Hematopoietic multipotent progenitor cell treated with erythropoietin and hydrocortisone succinate and interleukin-3 and kit ligand, for 15 days (in vitro differentiated cells): ENCODE results near the gene PPFIA1.
"Not testable (repeated sequence)": the region's sequence is repeated elsewhere in the genome, so short reads cannot be mapped to it uniquely, and the experiment has no call there.

ENCODE experiments used
- DNase-seq: peaks from one replicate; pipeline ENCODE4 v3.0.0-alpha.2; 2015; ENCODE audit warnings: low spot score

PPFIA1 gene

GRCh38 chr11:70359451-70360205 lies 89.1 kb downstream of the PPFIA1 start:
- no peak for DNase-seq

GRCh38 chr11:70360211-70360610 lies 89.7 kb downstream of the PPFIA1 start:
- no peak for DNase-seq

GRCh38 chr11:70364178-70364577 lies 93.7 kb downstream of the PPFIA1 start:
- DNase-seq: no peak

GRCh38 chr11:70364745-70365543 lies 94.5 kb downstream of the PPFIA1 start:
- DNase-seq: no peak

GRCh38 chr11:70365544-70365927 lies 95.0 kb downstream of the PPFIA1 start:
- DNase-seq: no peak

- DNase-seq: no peak
These were observed 96.6 kb downstream of the PPFIA1 start for GRCh38 chr11:70367071-70367470.

- DNase-seq: no peak
These were observed 98.5 kb downstream of the PPFIA1 start for GRCh38 chr11:70368961-70369360.

- DNase-seq: peak; percentile 12
These were observed 100.8 kb downstream of the PPFIA1 start for GRCh38 chr11:70371241-70371640.

GRCh38 chr11:70372076-70372475 lies 101.6 kb downstream of the PPFIA1 start:
- no peak for DNase-seq

- DNase-seq: no peak
These were observed 106.1 kb downstream of the PPFIA1 start for GRCh38 chr11:70376621-70377020.

GRCh38 chr11:70377645-70378044 lies 107.2 kb downstream of the PPFIA1 start:
- DNase-seq: no peak

- DNase-seq: no peak
These were observed 108.1 kb downstream of the PPFIA1 start for GRCh38 chr11:70378506-70379134.

- no peak for DNase-seq
These were observed 110.9 kb downstream of the PPFIA1 start for GRCh38 chr11:70381350-70381749.

- no peak for DNase-seq
These were observed 111.7 kb downstream of the PPFIA1 start for GRCh38 chr11:70381872-70382861.

- DNase-seq: no peak
These were observed 113.4 kb downstream of the PPFIA1 start for GRCh38 chr11:70383664-70384565.

GRCh38 chr11:70384566-70385152 lies 114.2 kb downstream of the PPFIA1 start:
- no peak for DNase-seq

- DNase-seq: no peak
These were observed 117.1 kb downstream of the PPFIA1 start for GRCh38 chr11:70387564-70387963.

- DNase-seq: no peak
These were observed 118.7 kb downstream of the PPFIA1 start for GRCh38 chr11:70389201-70389600.

- not testable (repeated sequence) for DNase-seq
These were observed 120.4 kb downstream of the PPFIA1 start for GRCh38 chr11:70390882-70391281.
